H1 (cell line): ENCODE results near the gene FGF12.

Experiments used
- ATF2 ChIP-seq: IDR thresholded peaks from 2 replicates; pipeline ENCODE4 v1.6.1; 2012; ENCODE audit warnings: low read length, inconsistent platforms
- CTCF ChIP-seq, 3 experiments: IDR thresholded peaks; 1 replicate in 2 of 3; 2 replicates in 1 of 3; pipeline versions ENCODE4 v1.5.1 to v1.6.1; 2011; ENCODE audit warnings: low read length in 3 of 3, mild to moderate bottlenecking in 3 of 3, inconsistent platforms in 2 of 3, low read depth in 1 of 3, moderate library complexity in 1 of 3; ENCODE audit not compliant: insufficient read depth in 1 of 3; ENCODE audit errors: control extremely low read depth in 1 of 3
- GTF2F1 ChIP-seq: IDR thresholded peaks from 2 replicates; pipeline ENCODE4 v1.6.1; 2012; ENCODE audit warnings: low read depth, low read length, improper control_type of control experiment, borderline replicate concordance
- RNF2 ChIP-seq: fragments of 200-900, 300-1000 bp; sonication (generic); IDR thresholded peaks from 2 replicates; pipeline ENCODE4 v1.7.1; 2016; ENCODE audit warnings: borderline replicate concordance, low read depth, mild to moderate bottlenecking, antibody characterized with exemption, low read length; ENCODE audit not compliant: poor library complexity, severe bottlenecking; ENCODE audit errors: missing control alignments
- ZNF274 ChIP-seq: IDR thresholded peaks from 2 replicates; pipeline ENCODE4 v1.7.0; 2012; ENCODE audit warnings: low read length, borderline replicate concordance; ENCODE audit errors: extremely low read depth

GRCh38 chr3:192490720-192491119, 236.6 kb downstream of the FGF12 start:
- no peak for TF ChIP-seq CTCF (IDR thresholded peaks at IDR 0.05; ENCODE audit: control extremely low read depth in 1 of 3, insufficient read depth in 1 of 3, low read depth in 1 of 3, low read length in 3 of 3)
- TF ChIP-seq ZNF274: no peak
- TF ChIP-seq RNF2: no peak
- TF ChIP-seq GTF2F1: no peak
- no peak for TF ChIP-seq ATF2
